Tibial nerve (tissue), 4 donors: ENCODE measurements around the gene TSEN34. TPM values are rescaled to one million over a fixed set of nuclear protein-coding genes. Genes with fewer than 3 reads are reported as not detected.
"Not testable (repeated sequence)": the region's sequence is repeated elsewhere in the genome, so short reads cannot be mapped to it uniquely, and the experiment has no call there.

ENCODE experiments used
- DNase-seq, 2 donors: peaks; one replicate each; pipeline ENCODE4 v3.0.0-alpha.2; 2019; ENCODE audit warnings: low spot score in 2 of 2
- H3K27ac ChIP-seq, 4 donors: fragments of 200-600 bp; sonication (generic) in 3 of 4; one replicate each; pipeline ENCODE4 v1.5.1; 2017 to 2019; ENCODE audit warnings: mild to moderate bottlenecking in 1 of 4
- H3K27me3 ChIP-seq, 2 donors: fragments of 200-600 bp; sonication (generic) in 1 of 2; one replicate each; pipeline versions ENCODE4 v1.5.1 to v1.6.0; 2017 to 2019
- H3K36me3 ChIP-seq, 3 donors: fragments of 200-600 bp; sonication (generic); one replicate each; pipeline ENCODE4 v1.5.1; 2018 to 2019
- H3K4me1 ChIP-seq, 4 donors: fragments of 200-600 bp; sonication (generic) in 3 of 4; one replicate each; pipeline ENCODE4 v1.5.1; 2017 to 2019
- H3K4me3 ChIP-seq, 4 donors: fragments of 200-600 bp; sonication (generic) in 3 of 4; one replicate each; pipeline ENCODE4 v1.5.1; 2017 to 2019; ENCODE audit warnings: mild to moderate bottlenecking in 1 of 4, moderate library complexity in 1 of 4
- H3K9me3 ChIP-seq, 4 donors: fragments of 200-600 bp; sonication (generic) in 3 of 4; one replicate each; pipeline ENCODE4 v1.5.1; 2017 to 2019
- CTCF ChIP-seq, 5 experiments: fragments of 200-600 bp in 3 of 5; fragments of 450-650 bp in 2 of 5; sonication (generic) in 3 of 5; IDR thresholded peaks; one replicate each; pipeline ENCODE4 v1.5.1; 2016 to 2019; ENCODE audit warnings: antibody characterized with exemption in 5 of 5, mild to moderate bottlenecking in 3 of 5, moderate library complexity in 2 of 5
- EP300 ChIP-seq, 2 donors: sonication (generic); formaldehyde crosslinking; IDR thresholded peaks; one replicate each; pipeline ENCODE4 v1.6.1; 2017; ENCODE audit warnings: antibody characterized with exemption in 2 of 2, mild to moderate bottlenecking in 1 of 2
- POLR2A ChIP-seq, 2 donors: fragments of 450-650 bp; IDR thresholded peaks; one replicate each; pipeline ENCODE4 v1.6.1; 2017; ENCODE audit warnings: antibody characterized with exemption in 2 of 2, mild to moderate bottlenecking in 2 of 2, moderate library complexity in 2 of 2
- WGBS, 2 donors: methylation state at CpG; one replicate each; pipeline ENCODE4 v1.1.5; 2018; 5-methylcytosine and 5-hydroxymethylcytosine counted together
- total RNA-seq, 4 donors: library from RNA; depleted of rRNA; stranded (reverse); fragments of >200 nt; gene quantifications; one replicate each; pipeline ENCODE4 v1.1.0, GENCODE V29; 2016

The TSEN34 gene
- total RNA-seq, 4 donors from 2014 or later: 37.3 to 70.8 (median 49.6) TPM

- not testable (repeated sequence) for H3K9me3 ChIP-seq, H3K36me3 ChIP-seq, DNase-seq, H3K27ac ChIP-seq, H3K4me1 ChIP-seq, H3K4me3 ChIP-seq
- 65 to 71% methylated on average over 9 to 10 of the region's 10 CpGs for WGBS, 2 donors
- H3K27me3 ChIP-seq: peaks cover 0 to 21% of the 10 kb centered on the region in 2 donors
Measured at GRCh38 chr19:54224619-54225018, 33.5 kb downstream of the TSEN34 start.

GRCh38 chr19:54229146-54229545, 38.0 kb downstream of the TSEN34 start:
- no peak for DNase-seq
- Histone ChIP-seq H3K36me3 (no peaks in the 10 kb centered on the region), H3K9me3 (no peaks in the 10 kb centered on the region), H3K27me3 (peaks cover 0 to 15% of the 10 kb centered on the region in 2 donors), H3K4me3 (no peak overlapping the region), H3K27ac (no peak overlapping the region), H3K4me1 (no peaks in the 10 kb centered on the region)
- TF ChIP-seq CTCF (IDR thresholded peaks at IDR 0.05) (no peak), EP300 (IDR thresholded peaks at IDR 0.05) (no peak), POLR2A (IDR thresholded peaks at IDR 0.05) (no peak)
- WGBS, 2 donors: 89 to 90% methylated on average over 8 of the region's 8 CpGs

DNA sequence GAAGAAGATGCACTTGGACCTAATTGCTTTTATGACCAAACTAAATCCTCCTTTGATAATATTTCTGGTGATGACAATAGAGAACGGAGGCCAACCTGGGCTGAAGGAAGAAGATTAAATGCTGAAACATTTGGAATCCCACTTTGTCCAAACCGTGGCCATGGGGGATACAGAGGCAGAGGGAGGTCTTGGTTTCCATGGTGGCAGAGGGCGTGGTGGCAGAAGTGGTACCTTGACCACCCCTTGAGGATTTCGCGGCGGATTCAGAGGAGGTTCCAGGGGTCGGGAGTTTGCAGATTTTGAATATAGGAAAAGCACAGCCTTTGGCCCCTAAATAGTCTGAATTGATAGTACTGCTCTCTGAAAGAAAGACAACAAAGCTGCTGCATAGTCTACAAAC, 38.9 kb downstream of the TSEN34 start:
- no peaks in the 10 kb centered on the region for H3K4me1 ChIP-seq
- DNase-seq: no peak
- no peak overlapping the region for H3K4me3 ChIP-seq
- WGBS, 2 donors: 84% methylated on average over 7 of the region's 7 CpGs
- H3K36me3 ChIP-seq: no peaks in the 10 kb centered on the region
- peaks cover 0 to 9% (median 2%) of the 10 kb centered on the region in 4 donors for H3K9me3 ChIP-seq
- peaks cover 0 to 15% of the 10 kb centered on the region in 2 donors for H3K27me3 ChIP-seq
- no peak overlapping the region for H3K27ac ChIP-seq
- TF ChIP-seq EP300 (IDR thresholded peaks at IDR 0.05): no peak

DNA sequence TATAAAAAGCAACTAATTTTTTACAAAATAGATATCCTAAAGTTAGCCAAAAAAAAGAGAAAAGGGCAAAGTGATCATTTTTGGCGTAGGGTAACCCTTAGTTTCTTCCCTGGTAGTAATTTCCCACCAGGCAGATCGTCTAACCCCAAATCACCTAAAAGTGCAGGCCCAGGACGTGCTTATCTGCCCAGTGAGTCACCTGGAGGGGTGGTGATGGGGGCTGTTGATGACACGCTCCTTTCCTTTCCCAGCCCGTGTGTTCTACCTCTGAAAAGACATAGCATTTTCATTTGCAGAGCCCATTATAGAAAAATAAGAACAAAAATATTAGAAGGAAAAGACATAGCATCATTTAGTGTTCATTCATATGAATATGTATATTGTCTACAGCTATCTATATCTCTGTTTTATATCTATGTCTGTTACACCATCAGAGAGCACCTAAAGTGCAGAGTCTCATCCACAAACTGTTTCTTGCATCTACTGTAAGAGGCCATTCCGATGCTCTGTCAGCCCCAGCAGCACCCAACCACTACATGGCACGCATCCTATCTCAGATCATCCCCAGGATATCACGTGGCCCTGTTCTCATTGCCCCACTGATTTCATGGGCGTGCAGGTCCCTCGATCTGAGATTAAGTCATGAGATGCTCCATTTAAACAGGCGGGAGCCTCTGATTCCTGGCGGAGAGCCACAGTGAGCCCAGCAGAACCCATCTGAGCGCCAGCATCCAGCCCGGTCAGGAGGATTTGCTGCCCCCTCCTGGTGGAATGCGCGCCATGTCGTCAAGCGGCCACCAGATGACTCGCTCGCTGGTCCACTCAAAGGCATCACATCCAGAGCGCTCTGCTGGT, 40.2 kb downstream of the TSEN34 start:
- Histone ChIP-seq H3K27me3 (peaks cover 0 to 15% of the 10 kb centered on the region in 2 donors), H3K9me3 (peaks cover 0 to 15% (median 2%) of the 10 kb centered on the region in 4 donors), H3K4me1 (no peaks in the 10 kb centered on the region), H3K4me3 (no peak overlapping the region), H3K27ac (no peak overlapping the region), H3K36me3 (no peaks in the 10 kb centered on the region)
- DNase-seq: peak; percentile 69 to 88
- WGBS, 2 donors: 21 to 24% methylated on average over 20 to 21 of the region's 21 CpGs
- no peak for TF ChIP-seq POLR2A (IDR thresholded peaks at IDR 0.05)
- TF ChIP-seq CTCF (IDR thresholded peaks at IDR 0.05): peak; percentile 76 to 92 (median 79)
- peak in 1 of 2 donors; percentile 13 for TF ChIP-seq EP300 (IDR thresholded peaks at IDR 0.05)

DNA sequence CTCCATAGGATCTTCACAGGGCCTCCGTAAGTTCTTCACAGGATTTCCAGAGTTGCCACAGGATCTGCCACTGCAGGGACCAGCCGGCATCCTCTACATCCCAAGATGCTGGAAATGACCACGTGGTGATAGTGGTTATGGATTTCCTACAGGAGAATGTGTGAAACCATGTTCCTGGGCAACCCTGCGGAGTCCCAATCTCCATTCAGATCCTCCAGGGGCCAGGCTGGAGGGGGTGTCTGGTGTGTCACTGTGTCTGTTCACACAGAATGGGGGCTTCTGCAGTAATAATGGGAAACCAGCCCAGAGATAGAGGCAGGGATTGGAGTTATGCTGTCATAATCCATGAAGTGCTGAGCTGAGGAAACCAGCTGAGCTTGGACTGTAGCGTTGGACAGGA, 42.8 kb downstream of the TSEN34 start:
- TF ChIP-seq CTCF (IDR thresholded peaks at IDR 0.05): no peak
- H3K27ac ChIP-seq: no peak overlapping the region
- H3K27me3 ChIP-seq: peaks cover 0 to 8% of the 10 kb centered on the region in 2 donors
- 45 to 81% methylated on average over 5 of the region's 5 CpGs for WGBS, 2 donors
- H3K4me1 ChIP-seq: no peaks in the 10 kb centered on the region
- H3K4me3 ChIP-seq: no peak overlapping the region
- DNase-seq: no peak
- no peaks in the 10 kb centered on the region for H3K36me3 ChIP-seq
- H3K9me3 ChIP-seq: peaks cover 0 to 18% (median 2%) of the 10 kb centered on the region in 4 donors

GRCh38 chr19:54239491-54240371, 48.6 kb downstream of the TSEN34 start:
- H3K36me3 ChIP-seq, DNase-seq, H3K4me1 ChIP-seq, H3K27ac ChIP-seq, H3K4me3 ChIP-seq, H3K27me3 ChIP-seq: not testable (repeated sequence)
- H3K9me3 ChIP-seq: peaks cover 0 to 12% (median 1%) of the 10 kb centered on the region in 4 donors
- WGBS, 2 donors: 70 to 72% methylated on average over 9 to 13 of the region's 21 CpGs

- H3K4me1 ChIP-seq, H3K36me3 ChIP-seq, DNase-seq, H3K27me3 ChIP-seq, H3K9me3 ChIP-seq, H3K27ac ChIP-seq, H3K4me3 ChIP-seq: not testable (repeated sequence)
- WGBS, 2 donors: 55 to 63% methylated on average over 13 to 16 of the region's 22 CpGs
Measured at GRCh38 chr19:54240372-54241336, 49.5 kb downstream of the TSEN34 start.

- DNase-seq, H3K36me3 ChIP-seq, H3K4me1 ChIP-seq, H3K27ac ChIP-seq, H3K9me3 ChIP-seq, H3K27me3 ChIP-seq, H3K4me3 ChIP-seq: not testable (repeated sequence)
- WGBS, 2 donors: no CpG with 5 or more reads among the region's 4 CpGs
Measured at GRCh38 chr19:54242234-54242633, 51.1 kb downstream of the TSEN34 start.

DNA sequence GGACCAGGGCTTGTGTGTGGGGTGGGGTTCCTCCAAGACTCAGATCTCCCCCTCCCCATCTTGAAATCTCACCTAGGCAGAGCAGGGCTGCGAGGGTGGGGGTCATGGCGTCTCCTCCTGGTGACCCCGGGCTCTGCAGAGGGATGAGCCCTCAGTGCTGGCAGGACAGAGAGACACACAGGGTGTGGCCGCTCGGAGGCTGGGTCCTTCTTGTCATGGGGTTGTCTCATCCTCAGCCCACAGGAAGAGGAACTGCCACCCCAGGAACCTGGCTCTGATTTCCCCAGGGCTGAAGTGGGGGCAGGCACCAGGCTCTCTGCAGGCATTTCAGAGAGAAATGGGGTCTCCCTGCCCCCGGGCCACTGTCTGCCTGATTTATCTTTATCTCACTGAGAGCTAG, 51.5 kb downstream of the TSEN34 start, which contains the start of gene LILRA6:
Gene LILRA6, minus strand, starts transcription at position 145 of the 400 bp plus-strand sequence.
- H3K4me3 ChIP-seq, H3K27me3 ChIP-seq, H3K4me1 ChIP-seq, DNase-seq, H3K9me3 ChIP-seq, H3K36me3 ChIP-seq, H3K27ac ChIP-seq: not testable (repeated sequence)
- WGBS, 2 donors: no CpG with 5 or more reads among the region's 6 CpGs
